HEK293 (cell line): Measurements from ENCODE around the gene NANOS3.

ENCODE experiments used
- CTCF ChIP-seq: fragments of 450-650 bp; formaldehyde crosslinking; IDR thresholded peaks from 2 replicates; pipeline ENCODE4 v1.5.1; 2016; ENCODE audit warnings: missing biosample characterization, missing genetic modification characterization
- ZBTB7A ChIP-seq: fragments of 450-650 bp; formaldehyde crosslinking; IDR thresholded peaks from 2 replicates; pipeline ENCODE4 v1.5.1; 2016; ENCODE audit warnings: low read depth, missing biosample characterization, missing genetic modification characterization
- ZNF521 ChIP-seq: fragments of 450-650 bp; formaldehyde crosslinking; IDR thresholded peaks from 2 replicates; pipeline ENCODE4 v1.5.1; 2017; ENCODE audit warnings: missing biosample characterization, mild to moderate bottlenecking, missing genetic modification characterization

- no peak for TF ChIP-seq ZBTB7A (tag by site-specific recombination)
- TF ChIP-seq CTCF (tag by site-specific recombination), result no peak
- TF ChIP-seq ZNF521 (tag by site-specific recombination), result no peak
These were observed 5.9 kb downstream of the NANOS3 start for GRCh38 chr19:13882836-13883235.
